H1 (cell line): ENCODE results near the gene IL36RN. TPM values are rescaled to one million over a fixed set of nuclear protein-coding genes. Genes with fewer than 3 reads are reported as not detected.
A peak's percentile ranks its signal among the peaks of the same experiment; 100 is the strongest.

Experiments used
- CTCF ChIA-PET: fragments of 300-600 bp; sonication (Branson Sonifier 250); formaldehyde crosslinking; loops from one replicate; lab custom pipeline; 2021; ENCODE audit not compliant: partially characterized antibody; lab: Charles Lee
- POLR2A ChIA-PET: fragments of 300-600 bp; sonication (Branson Sonifier 250); formaldehyde crosslinking; loops from one replicate; lab custom pipeline; 2021; ENCODE audit warnings: inconsistent platforms; ENCODE audit not compliant: partially characterized antibody; lab: Charles Lee
- DNase-seq, 2 experiments: peaks; one replicate each; pipeline versions ENCODE4 v3.0.0 to v3.0.0-alpha.2; 2010 to 2022; ENCODE audit warnings: low spot score in 2 of 2, low read depth in 1 of 2, mixed read lengths in 1 of 2
- FAIRE-seq: peaks from 2 replicates; lab custom pipeline; 2011; peaks lifted over from hg19 to GRCh38; lab: Jason Lieb, UNC
- H2AFZ ChIP-seq: 2 replicates; pipeline ENCODE4 v1.8.1; 2012; ENCODE audit warnings: low read length, inconsistent platforms
- H2AK5ac ChIP-seq: 2 replicates; pipeline ENCODE4 v1.6.1; 2013; ENCODE audit warnings: low read depth, low read length
- H2BK120ac ChIP-seq: replicated peaks from 2 replicates; pipeline ENCODE3; 2013; ENCODE audit warnings: low read depth, low read length, inconsistent platforms
- H2BK12ac ChIP-seq: 2 replicates; pipeline ENCODE4 v1.6.1; 2013; ENCODE audit warnings: low read depth, low read length
- H2BK15ac ChIP-seq: 2 replicates; pipeline ENCODE4 v1.6.1; 2013; ENCODE audit warnings: low read length
- H2BK20ac ChIP-seq: 2 replicates; pipeline ENCODE4 v1.6.1; 2013; ENCODE audit warnings: low read length
- H2BK5ac ChIP-seq: 2 replicates; pipeline ENCODE4 v1.6.1; 2013; ENCODE audit warnings: low read depth, low read length
- H3K14ac ChIP-seq: 2 replicates; pipeline ENCODE4 v1.6.1; 2013; ENCODE audit warnings: inconsistent platforms; ENCODE audit not compliant: insufficient read length
- H3K18ac ChIP-seq: 2 replicates; pipeline ENCODE4 v1.6.1; 2013; ENCODE audit warnings: low read length; ENCODE audit errors: extremely low read depth
- H3K23ac ChIP-seq: 2 replicates; pipeline ENCODE4 v1.6.1; 2013; ENCODE audit warnings: inconsistent platforms; ENCODE audit not compliant: insufficient read length
- H3K23me2 ChIP-seq: 2 replicates; pipeline ENCODE4 v1.6.1; 2013; ENCODE audit warnings: low read depth, low read length
- H3K27ac ChIP-seq: 2 replicates; pipeline ENCODE4 v1.6.1; 2011; ENCODE audit warnings: low read depth, low read length, inconsistent platforms
- H3K27me3 ChIP-seq, 4 experiments: replicated peaks in 1 of 4; 1 replicate in 1 of 4; 2 replicates in 3 of 4; pipeline versions ENCODE4 v1.6.1 to v1.8.1; 2011 to 2013; ENCODE audit warnings: low read length in 3 of 4, mild to moderate bottlenecking in 3 of 4, inconsistent platforms in 2 of 4, mixed read lengths in 2 of 4, moderate library complexity in 1 of 4; ENCODE audit not compliant: control insufficient read depth in 3 of 4, insufficient read depth in 3 of 4; ENCODE audit errors: extremely low read depth in 1 of 4
- H3K36me3 ChIP-seq, 4 experiments: 2 replicates each; pipeline versions ENCODE4 v1.6.1 to v1.8.1; 2011 to 2013; ENCODE audit warnings: mild to moderate bottlenecking in 4 of 4, low read length in 3 of 4, moderate library complexity in 2 of 4, control low read depth in 1 of 4, inconsistent platforms in 1 of 4; ENCODE audit not compliant: insufficient read depth in 4 of 4, control insufficient read depth in 2 of 4
- H3K4ac ChIP-seq: replicated peaks from 2 replicates; pipeline ENCODE3; 2013; ENCODE audit warnings: low read length, low read depth, mixed read lengths, inconsistent platforms; ENCODE audit not compliant: insufficient read length
- H3K4me1 ChIP-seq, 4 experiments: replicated peaks in 1 of 4; 1 replicate in 1 of 4; 2 replicates in 3 of 4; pipeline versions ENCODE4 v1.6.1 to v1.8.1; 2011 to 2013; ENCODE audit warnings: low read length in 3 of 4, inconsistent platforms in 2 of 4, mixed read lengths in 1 of 4; ENCODE audit not compliant: insufficient read depth in 4 of 4, control insufficient read depth in 3 of 4
- H3K4me2 ChIP-seq, 2 experiments: 2 replicates each; pipeline versions ENCODE4 v1.6.1 to v1.8.1; 2011 to 2013; ENCODE audit warnings: low read depth in 2 of 2, low read length in 2 of 2, control low read depth in 1 of 2, inconsistent platforms in 1 of 2, mild to moderate bottlenecking in 1 of 2; ENCODE audit not compliant: insufficient read depth in 1 of 2
- H3K4me3 ChIP-seq, 4 experiments: fragments of 200-600, 300-600 bp in 1 of 4; sonication (generic), shearing (Covaris generic), sonication (Bioruptor Twin) in 1 of 4; 2 replicates each; pipeline versions ENCODE4 v1.5.1 to v1.8.1; 2011 to 2016; ENCODE audit warnings: low read length in 4 of 4, low read depth in 3 of 4, control low read depth in 2 of 4, inconsistent platforms in 2 of 4, mild to moderate bottlenecking in 2 of 4, mixed read lengths in 1 of 4, moderate library complexity in 1 of 4; ENCODE audit not compliant: insufficient read depth in 2 of 4; ENCODE audit errors: extremely low read depth in 1 of 4
- H3K56ac ChIP-seq: replicated peaks from 2 replicates; pipeline ENCODE3; 2013; ENCODE audit warnings: low read depth, mild to moderate bottlenecking, mixed read lengths, low read length, inconsistent platforms; ENCODE audit not compliant: insufficient read length
- H3K79me1 ChIP-seq: 2 replicates; pipeline ENCODE4 v1.6.1; 2013; ENCODE audit warnings: low read depth, low read length, control low read depth
- H3K79me2 ChIP-seq, 2 experiments: 2 replicates each; pipeline versions ENCODE4 v1.6.1 to v1.8.1; 2012 to 2013; ENCODE audit warnings: low read length in 2 of 2, mild to moderate bottlenecking in 2 of 2, inconsistent platforms in 1 of 2; ENCODE audit not compliant: insufficient read depth in 2 of 2, control insufficient read depth in 1 of 2
- H3K9ac ChIP-seq, 4 experiments: replicated peaks in 1 of 4; 1 replicate in 1 of 4; 2 replicates in 3 of 4; pipeline versions ENCODE4 v1.6.1 to v1.8.1; 2011 to 2013; ENCODE audit warnings: low read depth in 3 of 4, low read length in 3 of 4, control low read depth in 2 of 4, mild to moderate bottlenecking in 2 of 4, moderate library complexity in 2 of 4, inconsistent platforms in 1 of 4; ENCODE audit errors: extremely low read depth in 1 of 4
- H3K9me3 ChIP-seq, 2 experiments: 2 replicates each; pipeline versions ENCODE4 v1.6.1 to v1.8.1; 2012 to 2013; ENCODE audit warnings: mild to moderate bottlenecking in 2 of 2, moderate library complexity in 2 of 2, control low read depth in 1 of 2, inconsistent platforms in 1 of 2, low read depth in 1 of 2, low read length in 1 of 2, mixed read lengths in 1 of 2; ENCODE audit not compliant: insufficient read depth in 2 of 2
- H4K20me1 ChIP-seq, 2 experiments: replicated peaks in 1 of 2; 2 replicates each; pipeline versions ENCODE3 to v1.8.1; 2011 to 2013; ENCODE audit warnings: inconsistent platforms in 2 of 2, low read length in 2 of 2, mild to moderate bottlenecking in 1 of 2; ENCODE audit not compliant: insufficient read depth in 2 of 2, control insufficient read depth in 1 of 2
- H4K5ac ChIP-seq: 2 replicates; pipeline ENCODE4 v1.6.1; 2013; ENCODE audit warnings: low read length, low read depth, mixed read lengths, inconsistent platforms; ENCODE audit not compliant: insufficient read length
- H4K8ac ChIP-seq: 2 replicates; pipeline ENCODE4 v1.8.0; 2013; ENCODE audit warnings: mild to moderate bottlenecking, moderate library complexity, low read length, inconsistent platforms; ENCODE audit not compliant: insufficient read depth; ENCODE audit errors: extremely low read depth
- H4K91ac ChIP-seq: replicated peaks from 2 replicates; pipeline ENCODE3; 2013; ENCODE audit warnings: low read length, mixed read lengths, inconsistent platforms; ENCODE audit not compliant: insufficient read length
- ATF3 ChIP-seq: IDR thresholded peaks from 2 replicates; pipeline ENCODE4 v1.6.1; 2011; ENCODE audit warnings: low read depth, mild to moderate bottlenecking, low read length; ENCODE audit not compliant: insufficient read depth
- CTCF ChIP-seq, 3 experiments: IDR thresholded peaks; 1 replicate in 2 of 3; 2 replicates in 1 of 3; pipeline versions ENCODE4 v1.5.1 to v1.6.1; 2011; ENCODE audit warnings: low read length in 3 of 3, mild to moderate bottlenecking in 3 of 3, inconsistent platforms in 2 of 3, low read depth in 1 of 3, moderate library complexity in 1 of 3; ENCODE audit not compliant: insufficient read depth in 1 of 3; ENCODE audit errors: control extremely low read depth in 1 of 3
- E2F6 ChIP-seq: IDR thresholded peaks from 2 replicates; pipeline ENCODE4 v1.6.1; 2012; ENCODE audit warnings: inconsistent platforms
- RAD21 ChIP-seq, 2 experiments: IDR thresholded peaks in 1 of 2; conservative IDR thresholded peaks in 1 of 2; 2 replicates each; pipeline ENCODE4 v1.6.1; 2011; ENCODE audit warnings: low read depth in 2 of 2, low read length in 2 of 2, improper control_type of control experiment in 1 of 2, inconsistent platforms in 1 of 2, mild to moderate bottlenecking in 1 of 2, moderate library complexity in 1 of 2
- SIN3A ChIP-seq, 2 experiments: IDR thresholded peaks in 1 of 2; conservative IDR thresholded peaks in 1 of 2; 2 replicates each; pipeline ENCODE4 v1.6.1; 2011 to 2012; ENCODE audit warnings: low read length in 2 of 2, improper control_type of control experiment in 1 of 2, low read depth in 1 of 2, mild to moderate bottlenecking in 1 of 2
- WGBS, 2 experiments: shearing (Covaris generic) in 1 of 2; methylation state at CpG; one replicate each; pipeline versions ENCODE4 v1.1.6 to v1.1.7; 2013 to 2015; ENCODE audit warnings: low lambda C conversion rate in 2 of 2, mixed read lengths in 2 of 2, inconsistent platforms in 1 of 2, low coverage in 1 of 2, missing lambda C conversion rate in 1 of 2; ENCODE audit not compliant: insufficient replicate concordance in 2 of 2, insufficient coverage in 1 of 2, insufficient read length in 1 of 2; ENCODE audit errors: extremely low coverage in 1 of 2, missing lambda C conversion rate in 1 of 2; 5-methylcytosine and 5-hydroxymethylcytosine counted together
- polyA plus RNA-seq, 7 experiments: library from polyadenylated mRNA; depleted of rRNA in 3 of 7; stranded (reverse) in 5 of 7; unstranded in 2 of 7; fragments of >200 nt in 5 of 7; fragments of 200-250 nt in 2 of 7; gene quantifications; 1 replicate in 5 of 7; 2 replicates in 1 of 7; 4 replicates in 1 of 7; pipeline versions ENCODE4 v1.2.1 to v1.2.3, GENCODE V29; 2011 to 2013; ENCODE audit warnings: missing spikeins in 2 of 7, mixed read lengths in 2 of 7
- total RNA-seq: library from RNA; stranded (reverse); fragmentation: NEBNext Ultra II Directional; extraction: Animal tissue kit (Norgen Biotek cat#: 25700); gene quantifications from 2 replicates; pipeline ENCODE4 v1.2.1, GENCODE V29; 2021

The IL36RN gene
- total and polyA plus RNA-seq, 2 of the 8 experiments (the other 6 are each of a cell fraction or from before 2014, with no cell fraction given), result not detected

- Histone ChIP-seq H3K4me1 (peaks cover 0 to 2% (median 0%) of the 10 kb centered on the region in 4 experiments; a peak in 1 of 7 replicates), H2AFZ (no peak overlapping the region), H4K5ac (no peak overlapping the region), H2BK20ac (no peak overlapping the region), H2BK120ac (no peak overlapping the region)
- ChIA-PET CTCF (interaction anchor here (0.6 to 11.0 kb wide), 50 partner anchors 8 to 639 kb away, joined by 3 to 159 read pairs (median 5); partner anchors contain the start of genes IL36B and PSD4), POLR2A (no interaction called here)
- TF ChIP-seq ATF3, result no peak
- TF ChIP-seq SIN3A (conservative IDR thresholded peaks at IDR 0.05 in 1 of 2, IDR thresholded peaks at IDR 0.05 in 1 of 2; ENCODE audit: low read depth in 1 of 2, low read length in 2 of 2), result no peak
- peak; percentile 81 to 85 for TF ChIP-seq RAD21 (IDR thresholded peaks at IDR 0.05 in 1 of 2, conservative IDR thresholded peaks at IDR 0.05 in 1 of 2; ENCODE audit: low read depth in 2 of 2, low read length in 2 of 2)
- TF ChIP-seq E2F6, result no peak
- peak; percentile 86 to 88 (median 87) for TF ChIP-seq CTCF (IDR thresholded peaks at IDR 0.05; ENCODE audit: control extremely low read depth in 1 of 3, insufficient read depth in 1 of 3, low read depth in 1 of 3, low read length in 3 of 3)
- TF ChIP-seq, all 59 proteins: peak for 2
- Histone ChIP-seq H3K79me2 (no peaks in the 10 kb centered on the region), H2BK15ac (no peak overlapping the region), H3K27me3 (no peaks in the 10 kb centered on the region; a peak in 1 of 7 replicates), H3K4me2 (no peak overlapping the region), H3K4ac (no peak overlapping the region), H3K56ac (no peak overlapping the region), H2AK5ac (no peak overlapping the region), H3K4me3 (no peak overlapping the region), H3K9ac (no peak overlapping the region), H2BK5ac (no peak overlapping the region), H4K20me1 (no peaks in the 10 kb centered on the region), H3K23me2 (no peaks in the 10 kb centered on the region), H3K9me3 (no peaks in the 10 kb centered on the region), H4K91ac (no peak overlapping the region), H3K27ac (no peak overlapping the region), H3K18ac (no peak overlapping the region), H2BK12ac (no peak overlapping the region), H3K36me3 (no peaks in the 10 kb centered on the region), H4K8ac (no peak overlapping the region), H3K14ac (no peak overlapping the region), H3K79me1 (no peaks in the 10 kb centered on the region), H3K23ac (no peak overlapping the region)
- WGBS, 2 experiments, result 36% methylated on average over 9 of the region's 9 CpGs; no CpG with 5 or more reads in 1 of the 2 experiments
- peak; percentile 23 to 89 for DNase-seq
- FAIRE-seq, result peak; percentile 65
Observed at GRCh38 chr2:113080134-113080533, 21.1 kb downstream of the IL36RN start.
